Fibroblast of lung (primary cell): ENCODE results near the gene CLDN7. TPM values are rescaled to one million over a fixed set of nuclear protein-coding genes. Genes with fewer than 3 reads are reported as not detected.
A peak's percentile ranks its signal among the peaks of the same experiment; 100 is the strongest.

Experiments
- DNase-seq, 2 donors: peaks; one replicate each; pipeline versions ENCODE4 v3.0.0 to v3.0.0-alpha.2; 2010; ENCODE audit warnings: low read depth in 2 of 2
- H2AFZ ChIP-seq: 2 replicates; pipeline ENCODE4 v1.5.1; 2012; ENCODE audit warnings: low read length, control low read depth, inconsistent platforms
- H3K27ac ChIP-seq: 2 replicates; pipeline ENCODE4 v1.5.1; 2011; ENCODE audit warnings: low read length, control low read depth; ENCODE audit not compliant: insufficient read depth
- H3K27me3 ChIP-seq: 2 replicates; pipeline ENCODE4 v1.5.1; 2011; ENCODE audit warnings: mild to moderate bottlenecking, low read length; ENCODE audit not compliant: control insufficient read depth, insufficient read depth
- H3K36me3 ChIP-seq: 2 replicates; pipeline ENCODE4 v1.5.1; 2011; ENCODE audit warnings: low read length; ENCODE audit not compliant: control insufficient read depth, insufficient read depth
- H3K4me1 ChIP-seq: 2 replicates; pipeline ENCODE4 v1.5.1; 2011; ENCODE audit warnings: low read length; ENCODE audit not compliant: control insufficient read depth, insufficient read depth; ENCODE audit errors: extremely low read depth
- H3K4me2 ChIP-seq: 2 replicates; pipeline ENCODE4 v1.5.1; 2011; ENCODE audit warnings: low read length, control low read depth; ENCODE audit not compliant: insufficient read depth; ENCODE audit errors: extremely low read depth
- H3K4me3 ChIP-seq, 4 experiments: fragments of 200-600 bp in 1 of 4; sonication (generic) in 1 of 4; replicated peaks in 1 of 4; 2 replicates each; pipeline ENCODE4 v1.5.1; 2011 to 2016; ENCODE audit warnings: low read length in 4 of 4, low read depth in 3 of 4, mild to moderate bottlenecking in 3 of 4, control low read depth in 2 of 4, inconsistent platforms in 1 of 4, mixed read lengths in 1 of 4; ENCODE audit not compliant: insufficient read depth in 1 of 4; ENCODE audit errors: control extremely low read depth in 1 of 4
- H3K79me2 ChIP-seq: 2 replicates; pipeline ENCODE4 v1.5.1; 2012; ENCODE audit warnings: mild to moderate bottlenecking, low read length, inconsistent platforms; ENCODE audit not compliant: control insufficient read depth, insufficient read depth
- H3K9ac ChIP-seq: 2 replicates; pipeline ENCODE4 v1.5.1; 2011; ENCODE audit warnings: mild to moderate bottlenecking, low read length, control low read depth; ENCODE audit not compliant: insufficient read depth
- H3K9me3 ChIP-seq: 2 replicates; pipeline ENCODE4 v1.5.1; 2012; ENCODE audit warnings: low read depth, low read length; ENCODE audit not compliant: control insufficient read depth, insufficient read depth
- H4K20me1 ChIP-seq: 2 replicates; pipeline ENCODE4 v1.5.1; 2011; ENCODE audit warnings: low read length; ENCODE audit not compliant: control insufficient read depth, insufficient read depth; ENCODE audit errors: extremely low read depth
- CTCF ChIP-seq, 2 donors: IDR thresholded peaks in 1 of 2; conservative IDR thresholded peaks in 1 of 2; 1 replicate in 1 of 2; 2 replicates in 1 of 2; pipeline ENCODE4 v1.5.1; 2011 to 2012; ENCODE audit warnings: low read length in 2 of 2, control low read depth in 1 of 2, inconsistent platforms in 1 of 2, low read depth in 1 of 2, mild to moderate bottlenecking in 1 of 2
- EZH2 ChIP-seq: IDR thresholded peaks from 2 replicates; pipeline ENCODE4 v1.5.1; 2012; ENCODE audit warnings: low read length, control low read depth, mild to moderate bottlenecking; ENCODE audit errors: missing control alignments
- polyA plus RNA-seq, 2 donors: library from polyadenylated mRNA; depleted of rRNA in 1 of 2; stranded (reverse) in 1 of 2; unstranded in 1 of 2; fragments of >200 nt; gene quantifications; 2 replicates each; pipeline ENCODE4 v1.2.1, GENCODE V29; 2011 to 2012; ENCODE audit warnings: missing spikeins in 1 of 2
- total RNA-seq: library from RNA; depleted of rRNA; stranded (reverse); fragments of >200 nt; gene quantifications from 2 replicates; pipeline ENCODE4 v1.2.1, GENCODE V29; 2014

Gene CLDN7
- total and polyA plus RNA-seq, 2 donors (not counting 1 experiment from before 2014, with no cell fraction given): 1.0 to 17.2 TPM

GRCh38 chr17:7259555-7259889 is 2.8 kb downstream of the CLDN7 start:
- Histone ChIP-seq H3K4me3 (no peak overlapping the region), H3K27ac (no peak overlapping the region), H3K9me3 (no peaks in the 10 kb centered on the region), H4K20me1 (no peaks in the 10 kb centered on the region), H3K4me1 (peaks cover 2% of the 10 kb centered on the region), H3K9ac (no peak overlapping the region), H2AFZ (no peak overlapping the region), H3K27me3 (no peaks in the 10 kb centered on the region), H3K4me2 (no peak overlapping the region), H3K36me3 (peaks cover 1% of the 10 kb centered on the region), H3K79me2 (no peaks in the 10 kb centered on the region)
- TF ChIP-seq EZH2: no peak
- TF ChIP-seq CTCF (conservative IDR thresholded peaks at IDR 0.05 in 1 of 2, IDR thresholded peaks at IDR 0.05 in 1 of 2; ENCODE audit: low read depth in 1 of 2, low read length in 2 of 2): no peak
- no peak for DNase-seq

GRCh38 chr17:7258731-7259554 is 3.3 kb downstream of the CLDN7 start:
- Histone ChIP-seq H3K4me3 (no peak overlapping the region), H3K79me2 (no peaks in the 10 kb centered on the region), H3K36me3 (peaks cover 1% of the 10 kb centered on the region), H3K4me1 (no peaks in the 10 kb centered on the region), H3K9me3 (no peaks in the 10 kb centered on the region), H4K20me1 (no peaks in the 10 kb centered on the region), H3K4me2 (no peak overlapping the region), H3K27ac (no peak overlapping the region), H2AFZ (no peak overlapping the region), H3K27me3 (no peaks in the 10 kb centered on the region), H3K9ac (no peak overlapping the region)
- no peak for TF ChIP-seq EZH2
- no peak for TF ChIP-seq CTCF (conservative IDR thresholded peaks at IDR 0.05 in 1 of 2, IDR thresholded peaks at IDR 0.05 in 1 of 2; ENCODE audit: low read depth in 1 of 2, low read length in 2 of 2)
- DNase-seq: peak; percentile 34 to 39

GRCh38 chr17:7256766-7257456 is 5.4 kb downstream of the CLDN7 start:
- H4K20me1 ChIP-seq: no peaks in the 10 kb centered on the region
- no peaks in the 10 kb centered on the region for H3K4me1 ChIP-seq
- TF ChIP-seq CTCF (conservative IDR thresholded peaks at IDR 0.05 in 1 of 2, IDR thresholded peaks at IDR 0.05 in 1 of 2; ENCODE audit: low read depth in 1 of 2, low read length in 2 of 2): no peak
- no peak for TF ChIP-seq EZH2
- H3K36me3 ChIP-seq: peaks cover 1% of the 10 kb centered on the region
- no peak overlapping the region for H3K4me3 ChIP-seq
- no peak overlapping the region for H3K4me2 ChIP-seq
- no peak for DNase-seq
- no peak overlapping the region for H3K27ac ChIP-seq
- H3K79me2 ChIP-seq: peaks cover 9% of the 10 kb centered on the region
- H3K27me3 ChIP-seq: no peaks in the 10 kb centered on the region
- H3K9ac ChIP-seq: no peak overlapping the region
- H2AFZ ChIP-seq: no peak overlapping the region
- no peaks in the 10 kb centered on the region for H3K9me3 ChIP-seq
